NCI-H128 (cell line): Measurements from ENCODE around the gene PRH1.

Source experiments
- DNase-seq: peaks from one replicate; lab custom pipeline; 2025; ENCODE audit not compliant: unreplicated experiment; lab: John Stamatoyannopoulos, UW

Gene PRH1

DNA sequence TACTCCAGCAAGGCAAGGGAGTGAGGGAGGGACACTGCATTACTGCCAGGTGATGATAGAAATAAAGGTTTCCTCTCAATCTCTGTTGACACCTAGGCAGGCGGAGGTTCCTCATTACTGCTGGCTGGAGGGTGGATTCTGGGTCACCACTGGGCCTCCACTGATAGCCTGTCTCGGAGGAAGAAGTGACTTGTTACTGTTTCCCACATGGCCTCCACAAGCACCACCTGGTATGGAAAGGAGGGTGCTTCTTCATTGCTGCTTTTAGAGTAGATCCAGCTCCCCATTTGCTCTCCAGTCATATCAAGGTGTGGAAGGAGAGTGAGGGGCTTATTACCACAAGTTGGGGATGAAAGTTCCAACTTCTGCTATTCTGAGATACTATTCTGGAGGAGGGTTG lies 41.2 kb downstream of the PRH1 start:
- DNase-seq = no peak

- DNase-seq = no peak
Observed at GRCh38 chr12:10838461-10838860, 45.6 kb downstream of the PRH1 start.
